Ishikawa (cell line): ENCODE data around the gene PRKACA.

ENCODE experiments used
- CEBPB ChIP-seq: IDR thresholded peaks from 2 replicates; pipeline ENCODE4 v1.6.1; 2012
- CREB1 ChIP-seq: IDR thresholded peaks from 2 replicates; pipeline ENCODE4 v1.6.1; 2012; ENCODE audit warnings: low read depth
- EGR1 ChIP-seq: IDR thresholded peaks from 2 replicates; pipeline ENCODE4 v1.6.1; 2012
- EP300 ChIP-seq: IDR thresholded peaks from 2 replicates; pipeline ENCODE4 v1.6.1; 2012; ENCODE audit warnings: borderline replicate concordance
- FOXM1 ChIP-seq: IDR thresholded peaks from 2 replicates; pipeline ENCODE4 v1.6.1; 2012; ENCODE audit warnings: low read depth, borderline replicate concordance
- MAX ChIP-seq: IDR thresholded peaks from 2 replicates; pipeline ENCODE4 v1.6.1; 2012
- NFIC ChIP-seq: IDR thresholded peaks from 2 replicates; pipeline ENCODE4 v1.6.1; 2012
- RAD21 ChIP-seq: IDR thresholded peaks from 2 replicates; pipeline ENCODE4 v1.6.1; 2012; ENCODE audit warnings: low read depth
- REST ChIP-seq: IDR thresholded peaks from 2 replicates; pipeline ENCODE4 v1.6.1; 2012; ENCODE audit warnings: low read depth, mild to moderate bottlenecking
- TAF1 ChIP-seq: IDR thresholded peaks from 2 replicates; pipeline ENCODE4 v1.6.1; 2012; ENCODE audit warnings: low read depth, mild to moderate bottlenecking
- TCF12 ChIP-seq: IDR thresholded peaks from 2 replicates; pipeline ENCODE4 v1.6.1; 2012; ENCODE audit warnings: low read depth
- TEAD4 ChIP-seq: IDR thresholded peaks from 2 replicates; pipeline ENCODE4 v1.6.1; 2012
- USF1 ChIP-seq: IDR thresholded peaks from 2 replicates; pipeline ENCODE4 v1.6.1; 2012
- YY1 ChIP-seq: IDR thresholded peaks from 2 replicates; pipeline ENCODE4 v1.6.1; 2012; ENCODE audit warnings: low read depth
- ZBTB7A ChIP-seq: IDR thresholded peaks from 2 replicates; pipeline ENCODE4 v1.6.1; 2012; ENCODE audit warnings: low read depth

PRKACA gene

GRCh38 chr19:14094854-14095253, 22.7 kb downstream of the PRKACA start:
- TF ChIP-seq EGR1 (no peak), FOXM1 (no peak), RAD21 (no peak), TAF1 (no peak), ZBTB7A (no peak), NFIC (no peak), MAX (no peak), YY1 (no peak), TCF12 (no peak), CEBPB (no peak), USF1 (no peak), TEAD4 (no peak), CREB1 (no peak), EP300 (no peak), REST (no peak)

GRCh38 chr19:14093117-14093823, 24.3 kb downstream of the PRKACA start:
- TF ChIP-seq RAD21 = no peak
- TF ChIP-seq CEBPB = no peak
- TF ChIP-seq CREB1 = no peak
- no peak for TF ChIP-seq YY1
- no peak for TF ChIP-seq USF1
- TF ChIP-seq FOXM1 = no peak
- TF ChIP-seq TAF1 = no peak
- TF ChIP-seq NFIC = no peak
- no peak for TF ChIP-seq EGR1
- TF ChIP-seq TCF12 = no peak
- no peak for TF ChIP-seq TEAD4
- TF ChIP-seq REST = no peak
- no peak for TF ChIP-seq MAX
- TF ChIP-seq ZBTB7A = no peak
- TF ChIP-seq EP300 = no peak

GRCh38 chr19:14091813-14092462, 25.6 kb downstream of the PRKACA start:
- TF ChIP-seq TEAD4 (no peak), MAX (0 out of 2 replicates have a peak, but pooled peaks have one; percentile 1)

- peak; percentile 28; the same call in 1 of the 2 replicates for TF ChIP-seq MAX
- TF ChIP-seq RAD21 = no peak
- no peak for TF ChIP-seq CREB1
- TF ChIP-seq YY1 = 0 out of 2 replicates have a peak, but pooled peaks have one; percentile 22
- TF ChIP-seq NFIC = no peak; the same call in 1 of the 2 replicates
- TF ChIP-seq REST = no peak
- TF ChIP-seq EP300 = no peak
- TF ChIP-seq TAF1 = no peak; the same call in 1 of the 2 replicates
- peak; percentile 96 for TF ChIP-seq ZBTB7A
- TF ChIP-seq USF1 = no peak
- TF ChIP-seq FOXM1 = no peak
- TF ChIP-seq EGR1 = peak; percentile 65
- TF ChIP-seq TCF12 = no peak
- TF ChIP-seq TEAD4 = peak; percentile 24
- TF ChIP-seq CEBPB = no peak
Observed at GRCh38 chr19:14091081-14091812, 26.3 kb downstream of the PRKACA start.
